Gastrocnemius medialis (tissue), 4 donors: Measurements from ENCODE around the gene TXNRD2. TPM values are rescaled to one million over a fixed set of nuclear protein-coding genes. Genes with fewer than 3 reads are reported as not detected.

Source experiments
- ATAC-seq, 2 donors: fragments of 150-250 bp; one replicate each; pipeline ENCODE4 v1.9.1; 2016
- DNase-seq, 2 donors: peaks; one replicate each; pipeline ENCODE4 v3.0.0-alpha.2; 2019
- H3K27ac ChIP-seq, 4 donors: fragments of 200-600 bp; sonication (generic); 1 replicate in 1 of 4; 2 replicates in 3 of 4; pipeline ENCODE4 v1.5.1; 2016 to 2018; ENCODE audit warnings: mild to moderate bottlenecking in 2 of 4, moderate library complexity in 1 of 4
- H3K27me3 ChIP-seq, 3 donors: fragments of 200-600 bp; sonication (generic) in 2 of 3; 1 replicate in 1 of 3; 2 replicates in 2 of 3; pipeline versions ENCODE4 v1.5.1 to v1.6.0; 2016 to 2019; ENCODE audit warnings: mild to moderate bottlenecking in 1 of 3, moderate library complexity in 1 of 3
- H3K36me3 ChIP-seq, 2 donors: fragments of 200-600 bp; sonication (generic) in 1 of 2; one replicate each; pipeline ENCODE4 v1.5.1; 2017 to 2018
- H3K4me1 ChIP-seq, 2 donors: fragments of 200-600 bp; sonication (generic) in 1 of 2; one replicate each; pipeline ENCODE4 v1.5.1; 2016 to 2017; ENCODE audit warnings: mild to moderate bottlenecking in 2 of 2
- H3K4me3 ChIP-seq, 4 donors: fragments of 200-600 bp; sonication (generic) in 3 of 4; 1 replicate in 1 of 4; 2 replicates in 3 of 4; pipeline ENCODE4 v1.5.1; 2016 to 2019; ENCODE audit warnings: mild to moderate bottlenecking in 2 of 4
- H3K9me3 ChIP-seq, 3 donors: fragments of 200-600 bp; sonication (generic) in 2 of 3; 1 replicate in 1 of 3; 2 replicates in 2 of 3; pipeline ENCODE4 v1.5.1; 2016 to 2019
- POLR2A ChIP-seq, 2 donors: fragments of 450-650 bp; IDR thresholded peaks; one replicate each; pipeline ENCODE4 v1.6.1; 2017; ENCODE audit warnings: antibody characterized with exemption in 2 of 2, mild to moderate bottlenecking in 2 of 2, moderate library complexity in 2 of 2
- in situ Hi-C, 4 donors: fragments of 200-750 bp; cut with MboI; loops; one replicate each; pipeline versions ENCODE4 v1.15.0 to v1.8.0; 2017; ENCODE audit warnings: low sequenced_read_pairs in 4 of 4
- intact Hi-C: fragments of 100-400 bp; cut with DNase I; formaldehyde crosslinking; loops from one replicate; pipeline ENCODE4 v1.15.1; 2023; ENCODE audit warnings: low total_unique reads
- total RNA-seq, 4 donors: library from RNA; depleted of rRNA; stranded (reverse); fragments of >200 nt; gene quantifications; one replicate each; pipeline versions ENCODE4 v1.1.0 to v1.2.3, GENCODE V29; 2016
- TF ChIP-seq, protein P1 (sequence below), 5 experiments: fragments of 450-650 bp in 3 of 5; fragments of 200-600 bp in 2 of 5; sonication (generic) in 2 of 5; IDR thresholded peaks in 4 of 5; conservative IDR thresholded peaks in 1 of 5; 1 replicate in 4 of 5; 2 replicates in 1 of 5; pipeline ENCODE4 v1.5.1; 2016 to 2019; ENCODE audit warnings: antibody characterized with exemption in 5 of 5, mild to moderate bottlenecking in 3 of 5, moderate library complexity in 3 of 5

TXNRD2 gene
- total RNA-seq, 4 donors from 2014 or later = 9.0 to 18.0 (median 14.4) TPM

DNA sequence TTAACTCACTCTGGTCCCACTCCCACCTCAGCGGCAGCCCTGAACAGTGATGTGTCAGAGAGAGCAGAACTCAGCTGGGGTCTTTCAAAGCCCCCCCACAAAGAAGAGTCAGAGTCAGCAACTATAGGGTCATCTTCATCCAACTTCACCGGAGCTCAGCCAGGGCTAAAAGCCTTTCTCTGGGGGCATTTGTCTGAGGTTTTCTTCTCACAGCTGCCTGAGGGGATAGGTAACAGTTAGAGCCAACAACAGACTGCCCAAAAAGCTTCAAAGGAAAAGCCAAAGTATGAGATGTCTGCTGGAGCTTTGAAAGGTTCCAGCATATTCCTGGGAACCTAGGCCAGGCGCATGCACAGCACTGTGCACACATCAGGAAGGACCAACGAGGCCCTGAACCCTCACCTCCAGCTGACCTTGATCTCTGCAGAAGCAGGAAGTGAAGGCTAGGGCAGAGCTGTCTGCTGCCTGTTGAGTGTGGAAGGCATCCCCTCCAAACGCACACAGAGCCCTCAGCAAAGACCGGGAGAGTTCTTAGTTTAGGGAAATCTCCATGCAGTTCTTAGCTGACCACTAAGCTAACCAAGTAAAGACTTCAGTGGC lies 28.2 kb downstream of the TXNRD2 start:
- peaks cover 0 to 51% of the 10 kb centered on the region in 2 donors for H3K36me3 ChIP-seq
- H3K4me3 ChIP-seq = no peak overlapping the region
- in situ Hi-C loops = loop anchor here in 1 of 4 donors (5.0 kb wide), 1 partner anchor 181 kb away; no protein-coding TSS in a partner anchor
- ATAC-seq (no peak), DNase-seq (no peak)
- intact Hi-C loops = no loop called here
- H3K27ac ChIP-seq = no peak overlapping the region
- H3K9me3 ChIP-seq = no peaks in the 10 kb centered on the region
- H3K4me1 ChIP-seq = no peaks in the 10 kb centered on the region
- no peak for TF ChIP-seq POLR2A (IDR thresholded peaks at IDR 0.05)
- TF ChIP-seq, protein P1, sequence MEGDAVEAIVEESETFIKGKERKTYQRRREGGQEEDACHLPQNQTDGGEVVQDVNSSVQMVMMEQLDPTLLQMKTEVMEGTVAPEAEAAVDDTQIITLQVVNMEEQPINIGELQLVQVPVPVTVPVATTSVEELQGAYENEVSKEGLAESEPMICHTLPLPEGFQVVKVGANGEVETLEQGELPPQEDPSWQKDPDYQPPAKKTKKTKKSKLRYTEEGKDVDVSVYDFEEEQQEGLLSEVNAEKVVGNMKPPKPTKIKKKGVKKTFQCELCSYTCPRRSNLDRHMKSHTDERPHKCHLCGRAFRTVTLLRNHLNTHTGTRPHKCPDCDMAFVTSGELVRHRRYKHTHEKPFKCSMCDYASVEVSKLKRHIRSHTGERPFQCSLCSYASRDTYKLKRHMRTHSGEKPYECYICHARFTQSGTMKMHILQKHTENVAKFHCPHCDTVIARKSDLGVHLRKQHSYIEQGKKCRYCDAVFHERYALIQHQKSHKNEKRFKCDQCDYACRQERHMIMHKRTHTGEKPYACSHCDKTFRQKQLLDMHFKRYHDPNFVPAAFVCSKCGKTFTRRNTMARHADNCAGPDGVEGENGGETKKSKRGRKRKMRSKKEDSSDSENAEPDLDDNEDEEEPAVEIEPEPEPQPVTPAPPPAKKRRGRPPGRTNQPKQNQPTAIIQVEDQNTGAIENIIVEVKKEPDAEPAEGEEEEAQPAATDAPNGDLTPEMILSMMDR (IDR thresholded peaks at IDR 0.05 in 4 of 5, conservative IDR thresholded peaks at IDR 0.05 in 1 of 5) = no peak
- H3K27me3 ChIP-seq = no peaks in the 10 kb centered on the region

DNA sequence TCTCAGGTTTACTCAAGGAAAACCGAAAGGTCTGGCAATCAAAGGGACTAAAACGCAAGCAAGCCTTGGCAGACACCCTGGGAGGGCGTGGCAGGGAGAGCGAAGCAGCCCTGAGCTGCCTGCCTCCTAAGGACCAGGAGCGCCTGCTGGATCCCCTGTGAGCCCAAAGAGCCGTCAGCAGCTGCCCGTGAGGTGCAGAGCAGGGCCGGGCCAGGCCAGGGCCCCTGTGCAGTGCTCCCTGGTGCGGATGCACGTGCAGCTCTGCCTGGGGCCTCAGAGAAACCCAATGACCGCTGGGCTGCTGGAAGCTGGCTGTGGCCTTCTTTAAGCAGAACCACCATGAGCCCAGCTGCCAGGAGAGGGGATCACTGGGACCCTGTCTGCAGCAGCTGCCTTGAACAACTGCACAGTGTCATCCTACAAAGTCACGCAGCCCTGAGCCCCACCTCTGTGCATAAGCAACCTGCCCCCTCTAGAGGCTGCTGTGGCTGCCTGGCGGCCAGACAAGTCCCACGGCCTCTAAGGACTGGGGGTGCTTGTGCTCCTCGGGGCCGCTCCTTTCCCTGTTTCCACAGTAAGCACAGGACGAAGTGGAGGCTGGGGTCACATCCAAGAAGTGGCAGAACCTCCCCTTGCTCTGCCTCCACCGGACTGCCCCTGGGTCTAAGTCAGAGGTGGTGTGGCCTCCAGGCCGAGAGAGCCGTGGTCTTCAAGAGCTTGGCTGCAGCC lies 29.2 kb downstream of the TXNRD2 start:
- Histone ChIP-seq H3K36me3 (peaks cover 0 to 46% of the 10 kb centered on the region in 2 donors), H3K27ac (no peak overlapping the region), H3K4me3 (no peak overlapping the region), H3K27me3 (no peaks in the 10 kb centered on the region), H3K4me1 (no peaks in the 10 kb centered on the region), H3K9me3 (no peaks in the 10 kb centered on the region)
- in situ Hi-C loops (loop anchor here in 1 of 4 donors (5.0 kb wide), 1 partner anchor 180 kb away; no protein-coding TSS in a partner anchor), intact Hi-C loops (no loop called here)
- DNase-seq = no peak
- TF ChIP-seq POLR2A (IDR thresholded peaks at IDR 0.05) = no peak
- TF ChIP-seq, protein P1 (IDR thresholded peaks at IDR 0.05 in 4 of 5, conservative IDR thresholded peaks at IDR 0.05 in 1 of 5) = no peak
- ATAC-seq = no peak

GRCh38 chr22:19911540-19912270 lies 29.9 kb downstream of the TXNRD2 start:
- TF ChIP-seq, protein P1 (IDR thresholded peaks at IDR 0.05 in 4 of 5, conservative IDR thresholded peaks at IDR 0.05 in 1 of 5) = no peak
- TF ChIP-seq POLR2A (IDR thresholded peaks at IDR 0.05) = no peak
- in situ Hi-C loops = loop anchor here in 1 of 4 donors (5.0 kb wide), 1 partner anchor 179 kb away; no protein-coding TSS in a partner anchor
- H3K27ac ChIP-seq = no peak overlapping the region
- H3K9me3 ChIP-seq = no peaks in the 10 kb centered on the region
- H3K4me3 ChIP-seq = no peak overlapping the region
- intact Hi-C loops = loop anchor here (2.0 kb wide), 1 partner anchor 57 kb away; the partner anchor contains the start of genes GNB1L and RTL10
- DNase-seq (no peak), ATAC-seq (no peak)
- peaks cover 0 to 40% of the 10 kb centered on the region in 2 donors for H3K36me3 ChIP-seq
- no peaks in the 10 kb centered on the region for H3K27me3 ChIP-seq
- H3K4me1 ChIP-seq = no peaks in the 10 kb centered on the region

DNA sequence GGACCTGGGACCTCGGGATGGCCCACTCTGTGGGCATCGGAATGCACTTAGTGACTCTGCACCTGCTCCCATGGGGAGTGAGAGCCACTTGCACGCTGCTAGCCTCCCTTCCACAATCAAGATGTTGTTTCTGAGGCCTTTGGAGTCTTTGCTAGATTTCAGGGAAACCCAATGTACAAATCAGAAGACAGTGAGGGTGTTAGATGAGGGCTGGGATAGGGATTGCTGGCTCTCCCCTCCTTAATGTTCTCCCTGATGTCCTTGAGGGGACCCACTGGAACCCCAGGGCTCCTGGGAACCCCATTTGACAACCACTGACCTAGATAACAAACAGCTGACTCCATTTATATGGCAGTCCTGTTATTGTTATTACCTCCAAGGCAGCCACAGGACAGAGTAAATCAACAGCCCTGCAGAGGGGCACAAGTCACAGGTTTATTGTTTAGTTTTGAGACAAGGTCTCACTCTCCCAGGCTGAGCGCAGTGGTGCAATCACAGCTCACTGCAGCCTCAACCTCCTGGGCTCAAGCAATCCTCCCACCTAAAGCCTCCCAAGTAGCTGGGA lies 31.4 kb downstream of the TXNRD2 start:
- no peaks in the 10 kb centered on the region for H3K4me1 ChIP-seq
- peaks cover 0 to 33% of the 10 kb centered on the region in 2 donors for H3K36me3 ChIP-seq
- H3K4me3 ChIP-seq = no peak overlapping the region
- TF ChIP-seq POLR2A (IDR thresholded peaks at IDR 0.05) = no peak
- TF ChIP-seq, protein P1 (IDR thresholded peaks at IDR 0.05 in 4 of 5, conservative IDR thresholded peaks at IDR 0.05 in 1 of 5) = peak in 2 of 5 experiments; percentile 6 to 20
- H3K9me3 ChIP-seq = no peaks in the 10 kb centered on the region
- intact Hi-C loops = loop anchor here (1.0 to 2.0 kb wide), 2 partner anchors 55 to 180 kb away; partner anchors contain the start of genes GNB1L and RTL10
- no peak for ATAC-seq
- no peak for DNase-seq
- no peak overlapping the region for H3K27ac ChIP-seq
- in situ Hi-C loops = loop anchor here in 1 of 4 donors (5.0 kb wide), 1 partner anchor 178 kb away; no protein-coding TSS in a partner anchor
- no peaks in the 10 kb centered on the region for H3K27me3 ChIP-seq
